Calu3 (cell line): ENCODE measurements around the gene PLAAT3. TPM values are rescaled to one million over a fixed set of nuclear protein-coding genes. Genes with fewer than 3 reads are reported as not detected.

Experiments used
- BruUV-seq: library from RNA; stranded (reverse); fragments of 400-500 nt; replicated peaks from 2 replicates; lab custom pipeline; 2021; lab: Mats Ljungman, UMichigan
- CTCF ChIA-PET: fragments of 300-600 bp; sonication (Branson Sonifier 250); formaldehyde crosslinking; loops from one replicate; lab custom pipeline; 2022; ENCODE audit warnings: antibody characterized with exemption; lab: Charles Lee
- DNase-seq: peaks from one replicate; pipeline ENCODE4 v3.0.0; 2022
- H3K27ac Mint-ChIP-seq: one replicate; pipeline ENCODE4 v1.8.0; 2022; ENCODE audit warnings: mixed read lengths; ENCODE audit not compliant: unreplicated experiment
- H3K27me3 Mint-ChIP-seq: one replicate; pipeline ENCODE4 v1.8.0; 2022; ENCODE audit warnings: mixed read lengths; ENCODE audit not compliant: unreplicated experiment
- H3K36me3 Mint-ChIP-seq: one replicate; pipeline ENCODE4 v1.8.0; 2022; ENCODE audit warnings: mild to moderate bottlenecking, moderate library complexity, mixed read lengths; ENCODE audit not compliant: insufficient read depth, unreplicated experiment
- H3K4me1 Mint-ChIP-seq: one replicate; pipeline ENCODE4 v1.8.0; 2022; ENCODE audit warnings: mild to moderate bottlenecking, low read depth, mixed read lengths; ENCODE audit not compliant: unreplicated experiment
- H3K4me3 Mint-ChIP-seq: one replicate; pipeline ENCODE4 v1.8.0; 2022; ENCODE audit warnings: mild to moderate bottlenecking, low read depth, moderate library complexity, mixed read lengths; ENCODE audit not compliant: unreplicated experiment
- H3K9me3 Mint-ChIP-seq: one replicate; pipeline ENCODE4 v1.8.0; 2022; ENCODE audit warnings: low read depth, mixed read lengths; ENCODE audit not compliant: unreplicated experiment
- intact Hi-C: fragments of 100-400 bp; cut with micrococcal nuclease; formaldehyde crosslinking; loops from one replicate; pipeline ENCODE4 v1.10.0; 2022; ENCODE audit not compliant: unreplicated experiment
- total RNA-seq: library from RNA; stranded (reverse); gene quantifications from 2 replicates; pipeline ENCODE4 v1.2.3, GENCODE V29; 2022
- TF ChIP-seq, protein P1 (sequence below): fragments of 200-600 bp; IDR thresholded peaks from one replicate; pipeline ENCODE4 v1.8.0; 2022; ENCODE audit warnings: antibody characterized with exemption; ENCODE audit not compliant: unreplicated experiment

Gene PLAAT3
- total RNA-seq, 1 experiment from 2014 or later = 297 TPM

- TF ChIP-seq, protein P1, sequence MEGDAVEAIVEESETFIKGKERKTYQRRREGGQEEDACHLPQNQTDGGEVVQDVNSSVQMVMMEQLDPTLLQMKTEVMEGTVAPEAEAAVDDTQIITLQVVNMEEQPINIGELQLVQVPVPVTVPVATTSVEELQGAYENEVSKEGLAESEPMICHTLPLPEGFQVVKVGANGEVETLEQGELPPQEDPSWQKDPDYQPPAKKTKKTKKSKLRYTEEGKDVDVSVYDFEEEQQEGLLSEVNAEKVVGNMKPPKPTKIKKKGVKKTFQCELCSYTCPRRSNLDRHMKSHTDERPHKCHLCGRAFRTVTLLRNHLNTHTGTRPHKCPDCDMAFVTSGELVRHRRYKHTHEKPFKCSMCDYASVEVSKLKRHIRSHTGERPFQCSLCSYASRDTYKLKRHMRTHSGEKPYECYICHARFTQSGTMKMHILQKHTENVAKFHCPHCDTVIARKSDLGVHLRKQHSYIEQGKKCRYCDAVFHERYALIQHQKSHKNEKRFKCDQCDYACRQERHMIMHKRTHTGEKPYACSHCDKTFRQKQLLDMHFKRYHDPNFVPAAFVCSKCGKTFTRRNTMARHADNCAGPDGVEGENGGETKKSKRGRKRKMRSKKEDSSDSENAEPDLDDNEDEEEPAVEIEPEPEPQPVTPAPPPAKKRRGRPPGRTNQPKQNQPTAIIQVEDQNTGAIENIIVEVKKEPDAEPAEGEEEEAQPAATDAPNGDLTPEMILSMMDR = peak; percentile 62
- intact Hi-C loops = loop anchor here (1.0 to 10.0 kb wide), 6 partner anchors 43 to 601 kb away; no protein-coding TSS in a partner anchor
- Mint-ChIP-seq H3K9me3 (no peaks in the 10 kb centered on the region), H3K36me3 (peaks cover 48% of the 10 kb centered on the region), H3K27me3 (no peaks in the 10 kb centered on the region), H3K27ac (peak overlapping the region; percentile 93), H3K4me1 (peaks cover 20% of the 10 kb centered on the region), H3K4me3 (no peak overlapping the region)
- CTCF ChIA-PET = interaction anchor here (1.0 to 1.6 kb wide), 4 partner anchors 128 to 358 kb away, joined by 4 to 21 read pairs (median 4); no protein-coding TSS in a partner anchor
- BruUV-seq = no TSS peak
- peak; percentile 80 for DNase-seq
These were observed 21.7 kb upstream of the PLAAT3 start for GRCh38 chr11:63635762-63636465.

DNA sequence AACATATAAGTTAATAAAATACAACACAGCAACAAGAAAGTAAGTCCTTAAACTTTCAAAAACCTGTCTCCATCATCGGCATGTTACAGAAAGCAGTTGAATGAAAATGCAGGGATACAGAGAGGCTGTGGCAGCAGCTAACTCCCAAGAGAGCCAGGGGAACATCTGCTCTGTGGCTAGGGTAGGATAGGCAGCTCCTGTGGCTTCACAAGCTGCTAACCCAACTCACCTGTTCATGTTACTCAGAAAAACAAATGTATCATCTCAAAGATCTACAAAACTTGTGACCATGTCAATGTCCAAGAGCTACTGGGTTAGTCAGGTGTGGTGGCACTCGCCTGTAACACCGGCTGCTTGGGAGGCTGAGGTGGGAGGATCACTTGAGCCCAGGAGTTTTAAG, 15.2 kb upstream of the PLAAT3 start:
- TF ChIP-seq, protein P1 = no peak
- BruUV-seq = no TSS peak
- Mint-ChIP-seq H3K27me3 (no peaks in the 10 kb centered on the region), H3K27ac (peak overlapping the region; percentile 58), H3K4me1 (peaks cover 14% of the 10 kb centered on the region), H3K9me3 (no peaks in the 10 kb centered on the region), H3K36me3 (peaks cover 65% of the 10 kb centered on the region), H3K4me3 (peak overlapping the region; percentile 55)
- CTCF ChIA-PET = interaction anchor here (0.7 kb wide), 1 partner anchor 90 kb away, joined by 7 read pairs; no protein-coding TSS in a partner anchor
- no peak for DNase-seq
- intact Hi-C loops = no loop called here

DNA sequence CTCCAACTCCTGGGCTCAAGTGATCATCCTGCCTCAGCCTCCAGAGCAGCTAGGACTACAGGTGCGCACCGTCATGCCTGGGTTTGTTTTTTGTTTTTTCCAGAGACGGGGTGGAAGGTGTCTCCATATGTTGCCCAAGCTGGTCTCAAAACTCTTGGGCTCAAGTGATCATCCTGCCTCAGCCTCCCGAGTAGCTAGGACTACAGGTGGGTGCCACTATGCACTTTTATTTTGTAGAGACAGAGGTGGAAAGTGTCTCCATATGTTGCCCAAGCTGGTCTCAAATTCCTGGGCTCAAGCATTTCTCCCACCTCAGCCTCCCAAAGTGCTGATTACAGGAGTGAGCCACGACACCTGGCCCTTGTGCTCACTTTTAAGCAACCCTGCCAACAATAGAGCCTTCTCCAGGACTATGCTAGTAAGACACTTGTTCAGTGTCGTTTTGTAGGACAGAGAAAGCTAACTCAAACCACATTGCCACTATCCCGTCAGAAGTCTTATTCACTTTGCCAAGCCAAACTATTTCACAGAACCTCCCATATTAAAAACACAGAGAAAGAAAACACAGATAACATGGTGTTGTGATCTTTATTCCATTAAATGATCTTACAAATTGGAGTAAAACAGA, 9.4 kb upstream of the PLAAT3 start:
- DNase-seq = no peak
- H3K36me3 Mint-ChIP-seq = peaks cover 19% of the 10 kb centered on the region
- TF ChIP-seq, protein P1 = no peak
- CTCF ChIA-PET = no interaction called here
- peak overlapping the region; percentile 40 for H3K27ac Mint-ChIP-seq
- no peaks in the 10 kb centered on the region for H3K27me3 Mint-ChIP-seq
- no TSS peak for BruUV-seq
- no peak overlapping the region for H3K4me3 Mint-ChIP-seq
- intact Hi-C loops = no loop called here
- H3K9me3 Mint-ChIP-seq = no peaks in the 10 kb centered on the region
- H3K4me1 Mint-ChIP-seq = peaks cover 28% of the 10 kb centered on the region

GRCh38 chr11:63622323-63622722, 8.1 kb upstream of the PLAAT3 start:
- peak overlapping the region; percentile 71 for H3K27ac Mint-ChIP-seq
- H3K36me3 Mint-ChIP-seq = peaks cover 15% of the 10 kb centered on the region
- H3K9me3 Mint-ChIP-seq = no peaks in the 10 kb centered on the region
- TF ChIP-seq, protein P1 = no peak
- H3K27me3 Mint-ChIP-seq = no peaks in the 10 kb centered on the region
- CTCF ChIA-PET = interaction anchor here (1.0 kb wide), 2 partner anchors 13 to 143 kb away, joined by 3 read pairs; no protein-coding TSS in a partner anchor
- intact Hi-C loops = no loop called here
- peak; percentile 41 for DNase-seq
- BruUV-seq = no TSS peak
- peaks cover 28% of the 10 kb centered on the region for H3K4me1 Mint-ChIP-seq
- no peak overlapping the region for H3K4me3 Mint-ChIP-seq
